Measurements from ENCODE around the gene AOPEP. TPM values are rescaled to one million over a fixed set of nuclear protein-coding genes. Genes with fewer than 3 reads are reported as not detected.

Gene AOPEP
- total and polyA plus RNA-seq, 2 of the 13 experiments (the other 11 are each of a cell fraction or from before 2014, with no cell fraction given) = 22.2 to 41.6 TPM

DNA sequence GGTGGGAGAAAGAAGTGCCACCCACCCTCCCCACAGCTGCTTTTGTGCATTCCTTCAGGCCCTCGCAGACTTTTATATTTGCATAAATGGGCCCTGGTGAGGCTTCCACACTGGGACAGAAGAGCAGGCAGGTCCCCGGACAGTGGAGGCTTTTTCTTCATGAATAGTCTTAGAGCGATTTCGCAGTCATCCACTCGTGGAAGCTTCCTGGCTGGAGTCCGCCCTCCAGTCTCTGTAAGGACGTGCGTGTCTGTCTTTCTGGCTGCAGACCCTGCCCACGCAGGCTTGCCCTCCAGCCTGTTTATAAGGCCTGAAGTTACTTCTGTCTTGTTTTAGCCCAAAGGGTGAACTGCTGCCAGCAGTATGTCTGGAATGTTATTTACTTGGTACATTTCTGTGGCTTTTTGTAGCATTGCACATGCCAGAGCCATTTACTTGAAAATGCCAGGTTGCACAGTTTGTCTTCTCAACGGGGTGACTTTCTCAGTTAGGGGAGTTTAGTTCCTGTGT lies 195.7 kb downstream of the AOPEP start (continued):
- TF ChIP-seq, protein P1, sequence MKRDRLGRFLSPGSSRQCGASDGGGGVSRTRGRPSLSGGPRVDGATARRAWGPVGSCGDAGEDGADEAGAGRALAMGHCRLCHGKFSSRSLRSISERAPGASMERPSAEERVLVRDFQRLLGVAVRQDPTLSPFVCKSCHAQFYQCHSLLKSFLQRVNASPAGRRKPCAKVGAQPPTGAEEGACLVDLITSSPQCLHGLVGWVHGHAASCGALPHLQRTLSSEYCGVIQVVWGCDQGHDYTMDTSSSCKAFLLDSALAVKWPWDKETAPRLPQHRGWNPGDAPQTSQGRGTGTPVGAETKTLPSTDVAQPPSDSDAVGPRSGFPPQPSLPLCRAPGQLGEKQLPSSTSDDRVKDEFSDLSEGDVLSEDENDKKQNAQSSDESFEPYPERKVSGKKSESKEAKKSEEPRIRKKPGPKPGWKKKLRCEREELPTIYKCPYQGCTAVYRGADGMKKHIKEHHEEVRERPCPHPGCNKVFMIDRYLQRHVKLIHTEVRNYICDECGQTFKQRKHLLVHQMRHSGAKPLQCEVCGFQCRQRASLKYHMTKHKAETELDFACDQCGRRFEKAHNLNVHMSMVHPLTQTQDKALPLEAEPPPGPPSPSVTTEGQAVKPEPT (CRISPR knock-in tag; IDR thresholded peaks at IDR 0.05; ENCODE audit: low read depth) = no peak
- no peak for TF ChIP-seq POLR2AphosphoS2 (IDR thresholded peaks at IDR 0.05; ENCODE audit: low read depth, low read length)
- no peak for TF ChIP-seq AGO2 (optimal IDR thresholded peaks at IDR 0.05; ENCODE audit: low read depth, low read length)
- TF ChIP-seq GATAD1 (CRISPR knock-in tag; IDR thresholded peaks at IDR 0.05) = no peak
- TF ChIP-seq ZNF382 (CRISPR knock-in tag; IDR thresholded peaks at IDR 0.05; ENCODE audit: borderline replicate concordance) = no peak
- TF ChIP-seq SMAD3 (CRISPR knock-in tag; IDR thresholded peaks at IDR 0.05) = peak; percentile 48; the same call in 1 of the 2 replicates
- TF ChIP-seq ATF7-NPFF (CRISPR knock-in tag; IDR thresholded peaks at IDR 0.05; ENCODE audit: low read depth) = no peak
- TF ChIP-seq RARA (CRISPR knock-in tag; IDR thresholded peaks at IDR 0.05) = peak; percentile 82
- TF ChIP-seq, protein P2, sequence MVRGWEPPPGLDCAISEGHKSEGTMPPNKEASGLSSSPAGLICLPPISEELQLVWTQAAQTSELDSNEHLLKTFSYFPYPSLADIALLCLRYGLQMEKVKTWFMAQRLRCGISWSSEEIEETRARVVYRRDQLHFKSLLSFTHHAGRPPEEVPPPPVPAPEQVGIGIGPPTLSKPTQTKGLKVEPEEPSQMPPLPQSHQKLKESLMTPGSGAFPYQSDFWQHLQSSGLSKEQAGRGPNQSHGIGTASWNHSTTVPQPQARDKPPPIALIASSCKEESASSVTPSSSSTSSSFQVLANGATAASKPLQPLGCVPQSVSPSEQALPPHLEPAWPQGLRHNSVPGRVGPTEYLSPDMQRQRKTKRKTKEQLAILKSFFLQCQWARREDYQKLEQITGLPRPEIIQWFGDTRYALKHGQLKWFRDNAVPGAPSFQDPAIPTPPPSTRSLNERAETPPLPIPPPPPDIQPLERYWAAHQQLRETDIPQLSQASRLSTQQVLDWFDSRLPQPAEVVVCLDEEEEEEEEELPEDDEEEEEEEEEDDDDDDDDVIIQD (CRISPR knock-in tag; IDR thresholded peaks at IDR 0.05; ENCODE audit: low read depth) = no peak
- no peak for TF ChIP-seq HOXA3 (CRISPR knock-in tag; IDR thresholded peaks at IDR 0.05)
- no peak for TF ChIP-seq ZBTB33 (CRISPR knock-in tag; IDR thresholded peaks at IDR 0.05)
- TF ChIP-seq ZNF281 (CRISPR knock-in tag; IDR thresholded peaks at IDR 0.05; ENCODE audit: borderline replicate concordance) = no peak
- TF ChIP-seq ZFP36L1 (CRISPR knock-in tag; IDR thresholded peaks at IDR 0.05) = peak; percentile 54; the same call in 1 of the 2 replicates
- TF ChIP-seq SALL2 (CRISPR knock-in tag; IDR thresholded peaks at IDR 0.05) = no peak
- TF ChIP-seq, protein P3, sequence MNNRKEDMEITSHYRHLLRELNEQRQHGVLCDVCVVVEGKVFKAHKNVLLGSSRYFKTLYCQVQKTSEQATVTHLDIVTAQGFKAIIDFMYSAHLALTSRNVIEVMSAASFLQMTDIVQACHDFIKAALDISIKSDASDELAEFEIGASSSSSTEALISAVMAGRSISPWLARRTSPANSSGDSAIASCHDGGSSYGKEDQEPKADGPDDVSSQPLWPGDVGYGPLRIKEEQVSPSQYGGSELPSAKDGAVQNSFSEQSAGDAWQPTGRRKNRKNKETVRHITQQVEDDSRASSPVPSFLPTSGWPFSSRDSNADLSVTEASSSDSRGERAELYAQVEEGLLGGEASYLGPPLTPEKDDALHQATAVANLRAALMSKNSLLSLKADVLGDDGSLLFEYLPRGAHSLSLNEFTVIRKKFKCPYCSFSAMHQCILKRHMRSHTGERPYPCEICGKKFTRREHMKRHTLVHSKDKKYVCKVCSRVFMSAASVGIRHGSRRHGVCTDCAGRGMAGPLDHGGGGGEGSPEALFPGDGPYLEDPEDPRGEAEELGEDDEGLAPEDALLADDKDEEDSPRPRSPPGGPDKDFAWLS (CRISPR knock-in tag; IDR thresholded peaks at IDR 0.05; ENCODE audit: borderline replicate concordance) = no peak
- no peak for TF ChIP-seq ZNF33B (CRISPR knock-in tag; IDR thresholded peaks at IDR 0.05)
- TF ChIP-seq, protein P4, sequence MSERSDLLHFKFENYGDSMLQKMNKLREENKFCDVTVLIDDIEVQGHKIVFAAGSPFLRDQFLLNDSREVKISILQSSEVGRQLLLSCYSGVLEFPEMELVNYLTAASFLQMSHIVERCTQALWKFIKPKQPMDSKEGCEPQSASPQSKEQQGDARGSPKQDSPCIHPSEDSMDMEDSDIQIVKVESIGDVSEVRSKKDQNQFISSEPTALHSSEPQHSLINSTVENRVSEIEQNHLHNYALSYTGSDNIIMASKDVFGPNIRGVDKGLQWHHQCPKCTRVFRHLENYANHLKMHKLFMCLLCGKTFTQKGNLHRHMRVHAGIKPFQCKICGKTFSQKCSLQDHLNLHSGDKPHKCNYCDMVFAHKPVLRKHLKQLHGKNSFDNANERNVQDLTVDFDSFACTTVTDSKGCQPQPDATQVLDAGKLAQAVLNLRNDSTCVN (CRISPR knock-in tag; IDR thresholded peaks at IDR 0.05; ENCODE audit: borderline replicate concordance) = no peak
- peak; percentile 43; the same call in 1 of the 2 replicates for TF ChIP-seq GFI1 (CRISPR knock-in tag; IDR thresholded peaks at IDR 0.05; ENCODE audit: borderline replicate concordance)
- TF ChIP-seq PHB2 (IDR thresholded peaks at IDR 0.05; ENCODE audit: partially characterized antibody) = no peak
